Measurements from ENCODE around the gene UTP15. TPM values are rescaled to one million over a fixed set of nuclear protein-coding genes. Genes with fewer than 3 reads are reported as not detected.

UTP15 gene
- 31.2 and 32.4 TPM in 2 replicates for total RNA-seq
- long read RNA-seq, full-length matches to known transcripts, result 52 of 68 reads
- long read RNA-seq, partial matches to known transcripts, result 11 of 68 reads
- long read RNA-seq, other reads (novel, unspliced or antisense), result 5 of 68 reads

GRCh38 chr5:73565139-73565968, at the start of gene UTP15, which contains the start of gene ANKRA2:
UTP15 (plus strand) TSS chr5:73565743; CDS start chr5:73567345, 1,602 bp downstream.
ANKRA2 (minus strand) TSS chr5:73565639; CDS start chr5:73562881, 2,758 bp downstream.
- Mint-ChIP-seq H3K4me1 (peaks cover 28% of the 10 kb centered on the region), H3K27me3 (ENCODE audit: low read depth) (no peaks in the 10 kb centered on the region), H3K9me3 (no peaks in the 10 kb centered on the region), H3K4me3 (peak within 1 kb of the TSS; percentile 95), H3K27ac (ENCODE audit: unreplicated experiment) (peak within 1 kb of the TSS; percentile 98), H3K36me3 (ENCODE audit: low read depth) (peaks cover 3% of the 10 kb centered on the region)
- TF ChIP-seq CTCF (conservative IDR thresholded peaks at IDR 0.05), result no peak
- peak; percentile 98 for DNase-seq (ENCODE audit: low read depth, low spot score)

- peak; percentile 68 for TF ChIP-seq CTCF (conservative IDR thresholded peaks at IDR 0.05)
- H3K4me1 Mint-ChIP-seq, result peaks cover 8% of the 10 kb centered on the region
- peak; percentile 63 for DNase-seq (ENCODE audit: low read depth, low spot score)
- H3K36me3 Mint-ChIP-seq (ENCODE audit: low read depth), result no peaks in the 10 kb centered on the region
- H3K27ac Mint-ChIP-seq (ENCODE audit: unreplicated experiment), result no peak overlapping the region
- H3K4me3 Mint-ChIP-seq, result no peak overlapping the region
- no peaks in the 10 kb centered on the region for H3K27me3 Mint-ChIP-seq (ENCODE audit: low read depth)
- H3K9me3 Mint-ChIP-seq, result no peaks in the 10 kb centered on the region
These were observed 45.8 kb upstream of the UTP15 start for GRCh38 chr5:73519531-73520283.

GRCh38 chr5:73522989-73523388, 42.6 kb upstream of the UTP15 start:
- no peak for TF ChIP-seq CTCF (conservative IDR thresholded peaks at IDR 0.05)
- H3K4me3 Mint-ChIP-seq, result no peak overlapping the region

GRCh38 chr5:73523861-73524260, 41.7 kb upstream of the UTP15 start:
- H3K27me3 Mint-ChIP-seq (ENCODE audit: low read depth), result no peaks in the 10 kb centered on the region
- no peak overlapping the region for H3K27ac Mint-ChIP-seq (ENCODE audit: unreplicated experiment)
- no peaks in the 10 kb centered on the region for H3K9me3 Mint-ChIP-seq
- peaks cover 8% of the 10 kb centered on the region for H3K4me1 Mint-ChIP-seq
- H3K4me3 Mint-ChIP-seq, result no peak overlapping the region
- no peaks in the 10 kb centered on the region for H3K36me3 Mint-ChIP-seq (ENCODE audit: low read depth)
- TF ChIP-seq CTCF (conservative IDR thresholded peaks at IDR 0.05), result no peak
- no peak for DNase-seq (ENCODE audit: low read depth, low spot score)

More at GRCh38 chr5:73522989-73523388, 42.6 kb upstream of the UTP15 start:
- DNase-seq (ENCODE audit: low read depth, low spot score), result no peak
- Mint-ChIP-seq H3K27me3 (ENCODE audit: low read depth) (no peaks in the 10 kb centered on the region), H3K9me3 (no peaks in the 10 kb centered on the region), H3K4me1 (peaks cover 8% of the 10 kb centered on the region), H3K27ac (ENCODE audit: unreplicated experiment) (no peak overlapping the region), H3K36me3 (ENCODE audit: low read depth) (no peaks in the 10 kb centered on the region)

GRCh38 chr5:73525606-73526203, 39.8 kb upstream of the UTP15 start:
- no peak overlapping the region for H3K4me3 Mint-ChIP-seq
- TF ChIP-seq CTCF (conservative IDR thresholded peaks at IDR 0.05), result no peak
- peaks cover 6% of the 10 kb centered on the region for H3K27me3 Mint-ChIP-seq (ENCODE audit: low read depth)
- H3K27ac Mint-ChIP-seq (ENCODE audit: unreplicated experiment), result no peak overlapping the region
- H3K9me3 Mint-ChIP-seq, result no peaks in the 10 kb centered on the region
- no peaks in the 10 kb centered on the region for H3K4me1 Mint-ChIP-seq
- DNase-seq (ENCODE audit: low read depth, low spot score), result no peak
- H3K36me3 Mint-ChIP-seq (ENCODE audit: low read depth), result no peaks in the 10 kb centered on the region
